GM18507 (cell line): ENCODE data around the gene KIAA1217.
"Not testable (repeated sequence)": the region's sequence is repeated elsewhere in the genome, so short reads cannot be mapped to it uniquely, and the experiment has no call there.

ENCODE experiments used
- DNase-seq: peaks from one replicate; pipeline ENCODE4 v3.0.0; 2011; ENCODE audit warnings: low read depth; ENCODE audit not compliant: insufficient read length; ENCODE audit errors: extremely low spot score
- FAIRE-seq: peaks from 2 replicates; lab custom pipeline; 2011; peaks lifted over from hg19 to GRCh38; lab: Jason Lieb, UNC

Gene KIAA1217

GRCh38 chr10:24417053-24417452, 208.1 kb downstream of the KIAA1217 start:
- DNase-seq (no peak), FAIRE-seq (no peak)

- FAIRE-seq: no peak
- DNase-seq: no peak
Observed at GRCh38 chr10:24418532-24418931, 209.6 kb downstream of the KIAA1217 start.

GRCh38 chr10:24419066-24419465, 210.1 kb downstream of the KIAA1217 start:
- no peak for FAIRE-seq
- DNase-seq: no peak

GRCh38 chr10:24425151-24425550, 216.2 kb downstream of the KIAA1217 start:
- DNase-seq (no peak), FAIRE-seq (no peak)

- DNase-seq (no peak), FAIRE-seq (no peak)
Observed at GRCh38 chr10:24427678-24428409, 218.9 kb downstream of the KIAA1217 start.

- no peak for DNase-seq
- no peak for FAIRE-seq
Observed at GRCh38 chr10:24428410-24428782, 219.5 kb downstream of the KIAA1217 start.

- DNase-seq: no peak
- FAIRE-seq: no peak
Observed at GRCh38 chr10:24430591-24430990, 221.7 kb downstream of the KIAA1217 start.

- no peak for FAIRE-seq
- no peak for DNase-seq
Observed at GRCh38 chr10:24432478-24433416, 223.8 kb downstream of the KIAA1217 start.

- DNase-seq: no peak
- no peak for FAIRE-seq
Observed at GRCh38 chr10:24433705-24434104, 224.8 kb downstream of the KIAA1217 start.

- no peak for FAIRE-seq
- no peak for DNase-seq
Observed at GRCh38 chr10:24434961-24435360, 226.0 kb downstream of the KIAA1217 start.

GRCh38 chr10:24435374-24435773, 226.4 kb downstream of the KIAA1217 start:
- DNase-seq: no peak
- no peak for FAIRE-seq

- DNase-seq (no peak), FAIRE-seq (no peak)
Observed at GRCh38 chr10:24437302-24437701, 228.4 kb downstream of the KIAA1217 start.

GRCh38 chr10:24438800-24439199, 229.9 kb downstream of the KIAA1217 start:
- FAIRE-seq (no peak), DNase-seq (no peak)

GRCh38 chr10:24439935-24440334, 231.0 kb downstream of the KIAA1217 start:
- DNase-seq (no peak), FAIRE-seq (no peak)

- no peak for FAIRE-seq
Observed at GRCh38 chr10:24440817-24441797, 232.2 kb downstream of the KIAA1217 start.

GRCh38 chr10:24442234-24442633, 233.3 kb downstream of the KIAA1217 start:
- DNase-seq: no peak
- FAIRE-seq: no peak

More at GRCh38 chr10:24440817-24441797, 232.2 kb downstream of the KIAA1217 start:
- DNase-seq: no peak

GRCh38 chr10:24442641-24443174, 233.8 kb downstream of the KIAA1217 start:
- not testable (repeated sequence) for DNase-seq, FAIRE-seq

- DNase-seq (no peak), FAIRE-seq (no peak)
Observed at GRCh38 chr10:24444337-24444736, 235.4 kb downstream of the KIAA1217 start.

GRCh38 chr10:24445958-24446357, 237.0 kb downstream of the KIAA1217 start:
- not testable (repeated sequence) for DNase-seq, FAIRE-seq
